ENCODE data around the gene RASSF5.

RASSF5 gene

DNA sequence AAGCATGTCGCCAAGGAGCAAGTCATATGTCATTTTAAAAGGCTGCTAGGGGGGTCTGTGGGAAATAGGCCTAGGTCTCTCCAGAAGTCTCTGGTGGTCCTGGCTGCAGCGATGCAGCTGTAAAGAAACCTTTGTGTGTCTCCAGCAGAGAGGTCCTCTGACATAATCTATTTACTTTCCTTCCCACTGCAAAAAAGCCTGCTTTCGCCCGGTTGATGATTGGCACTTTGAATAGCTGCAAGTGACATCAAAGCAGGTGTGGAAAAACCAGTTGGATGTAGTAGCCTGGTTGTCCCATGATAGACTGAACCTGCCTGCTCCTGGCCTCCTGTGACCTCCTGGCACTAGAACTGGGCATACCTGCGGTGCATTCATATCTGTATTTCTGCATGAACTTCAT is 13.8 kb downstream of the RASSF5 start:
- intact Hi-C loops (cut with micrococcal nuclease) = no loop called here
- Mint-ChIP-seq H3K9me3 (no peaks in the 10 kb centered on the region), H3K4me3 (no peak overlapping the region), H3K27me3 (peaks cover 42% of the 10 kb centered on the region), H3K36me3 (ENCODE audit: low read depth) (no peaks in the 10 kb centered on the region), H3K27ac (no peak overlapping the region), H3K4me1 (ENCODE audit: low read depth) (peaks cover 21% of the 10 kb centered on the region)

DNA sequence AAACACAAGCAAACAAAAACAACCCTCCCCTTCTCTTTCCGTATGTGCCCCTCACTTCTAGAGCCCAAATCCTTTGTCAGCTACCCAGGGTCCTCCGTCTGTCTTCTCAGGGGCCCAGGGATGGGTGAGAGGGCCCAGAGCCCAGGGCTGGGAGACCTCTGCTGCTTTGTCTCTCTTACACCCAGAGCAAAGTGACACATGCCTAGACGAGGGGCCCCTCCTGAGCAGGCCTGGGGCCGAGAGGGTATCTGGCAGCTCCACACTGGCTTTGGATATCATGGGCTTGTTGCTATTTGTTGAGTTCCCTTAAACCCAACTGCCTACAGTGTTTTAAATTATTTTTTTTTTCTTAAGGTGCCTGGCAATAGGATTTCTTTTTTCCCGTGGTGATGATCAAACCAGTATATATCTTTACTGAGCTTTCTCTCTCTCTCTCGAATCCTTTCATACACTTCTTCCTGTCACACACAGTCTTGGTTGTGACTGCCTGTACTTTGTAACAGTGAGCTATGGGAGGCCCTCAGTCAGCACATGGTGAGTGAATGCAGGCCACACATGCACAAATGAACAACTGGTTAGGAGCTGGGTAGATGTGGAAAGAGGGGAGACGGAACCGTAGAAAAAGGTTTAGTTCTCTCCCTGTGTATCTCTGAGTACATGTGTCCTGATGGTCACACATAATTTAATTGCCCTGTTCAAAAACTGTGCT is 14.5 kb downstream of the RASSF5 start:
- Mint-ChIP-seq H3K4me3 (no peak overlapping the region), H3K27ac (no peak overlapping the region), H3K4me1 (ENCODE audit: low read depth) (peaks cover 21% of the 10 kb centered on the region), H3K9me3 (no peaks in the 10 kb centered on the region), H3K36me3 (ENCODE audit: low read depth) (no peaks in the 10 kb centered on the region), H3K27me3 (peaks cover 37% of the 10 kb centered on the region)
- intact Hi-C loops (cut with micrococcal nuclease) = no loop called here

DNA sequence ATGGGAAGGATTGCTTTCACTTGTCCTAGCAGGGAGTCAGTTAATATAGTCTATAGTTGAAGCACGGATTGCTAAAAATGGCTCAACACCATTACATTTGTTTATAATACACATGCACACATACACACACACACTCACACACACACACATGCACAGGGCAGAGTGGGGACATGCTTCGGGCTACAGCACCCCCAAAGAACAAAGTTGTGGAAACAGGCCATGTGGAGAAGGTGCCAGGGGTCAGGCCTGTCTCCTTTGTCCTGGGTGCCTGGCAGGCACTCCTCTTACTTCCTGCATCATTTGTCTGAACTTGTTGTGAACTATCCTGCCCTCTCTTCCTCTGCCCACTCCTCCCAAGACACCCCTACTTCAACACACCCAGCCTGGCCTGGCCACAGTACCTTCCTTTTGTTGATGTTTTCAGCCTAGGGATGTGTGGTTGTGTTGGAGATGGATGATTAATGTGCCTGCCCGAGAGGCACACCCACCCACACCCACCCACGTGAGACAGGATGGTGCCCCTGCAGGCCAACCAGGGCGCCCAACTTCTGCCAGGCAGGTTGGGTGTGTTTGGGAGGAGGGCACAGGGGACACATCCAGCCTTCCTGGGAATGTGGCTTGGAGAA is 17.5 kb downstream of the RASSF5 start:
- Mint-ChIP-seq H3K36me3 (ENCODE audit: low read depth) (no peaks in the 10 kb centered on the region), H3K4me3 (no peak overlapping the region), H3K4me1 (ENCODE audit: low read depth) (peaks cover 26% of the 10 kb centered on the region), H3K27me3 (peaks cover 28% of the 10 kb centered on the region), H3K9me3 (no peaks in the 10 kb centered on the region), H3K27ac (no peak overlapping the region)
- intact Hi-C loops (cut with micrococcal nuclease) = no loop called here

GRCh38 chr1:206526064-206526911 is 19.0 kb downstream of the RASSF5 start:
- no peaks in the 10 kb centered on the region for H3K9me3 Mint-ChIP-seq
- H3K27ac Mint-ChIP-seq = no peak overlapping the region
- intact Hi-C loops (cut with micrococcal nuclease) = no loop called here
- peaks cover 22% of the 10 kb centered on the region for H3K27me3 Mint-ChIP-seq
- H3K36me3 Mint-ChIP-seq (ENCODE audit: low read depth) = no peaks in the 10 kb centered on the region
- peaks cover 26% of the 10 kb centered on the region for H3K4me1 Mint-ChIP-seq (ENCODE audit: low read depth)
- H3K4me3 Mint-ChIP-seq = no peak overlapping the region

DNA sequence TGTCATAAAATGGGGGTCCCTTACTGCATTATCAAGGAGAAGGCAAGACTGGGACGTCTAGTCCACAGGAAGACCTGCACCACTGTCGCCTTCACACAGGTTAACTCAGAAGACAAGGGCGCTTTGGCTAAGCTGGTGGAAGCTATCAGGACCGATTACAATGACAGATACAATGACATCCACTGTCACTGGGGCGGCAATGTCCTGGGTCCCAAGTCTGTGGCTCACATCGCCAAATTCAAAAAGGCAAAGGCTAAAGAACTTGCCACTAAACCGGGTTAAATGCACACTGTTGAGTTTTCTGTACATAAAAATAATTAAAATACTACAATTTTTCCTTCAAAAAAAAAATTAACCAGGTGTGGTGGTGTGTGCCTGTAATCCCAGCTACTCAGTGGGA is 22.1 kb downstream of the RASSF5 start:
- no peaks in the 10 kb centered on the region for H3K36me3 Mint-ChIP-seq (ENCODE audit: low read depth)
- peaks cover 26% of the 10 kb centered on the region for H3K27me3 Mint-ChIP-seq
- H3K27ac Mint-ChIP-seq = no peak overlapping the region
- H3K9me3 Mint-ChIP-seq = no peaks in the 10 kb centered on the region
- intact Hi-C loops (cut with micrococcal nuclease) = no loop called here
- H3K4me1 Mint-ChIP-seq (ENCODE audit: low read depth) = peaks cover 26% of the 10 kb centered on the region
- H3K4me3 Mint-ChIP-seq = no peak overlapping the region

DNA sequence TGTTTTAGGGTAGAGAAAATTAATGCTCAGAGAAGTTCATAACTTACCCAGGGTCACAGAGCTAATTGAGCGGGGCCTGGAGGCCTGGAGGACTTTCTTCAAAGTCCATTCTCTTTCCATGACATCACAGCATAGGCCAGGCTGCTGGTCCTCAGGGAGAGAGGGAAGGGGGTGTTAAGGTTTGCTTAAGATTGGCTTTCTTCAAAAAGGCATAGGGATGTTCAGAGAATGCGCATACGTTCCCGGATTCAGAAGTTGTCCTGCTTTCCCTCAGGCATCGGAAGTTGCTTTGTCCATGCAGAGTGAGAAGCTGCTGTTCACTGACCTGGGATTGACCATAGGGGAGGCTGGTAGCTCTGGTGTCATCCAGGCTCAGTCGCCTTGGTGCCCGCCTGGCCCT is 25.0 kb downstream of the RASSF5 start:
- Mint-ChIP-seq H3K36me3 (ENCODE audit: low read depth) (no peaks in the 10 kb centered on the region), H3K4me3 (no peak overlapping the region), H3K27me3 (peaks cover 41% of the 10 kb centered on the region), H3K9me3 (no peaks in the 10 kb centered on the region), H3K27ac (no peak overlapping the region), H3K4me1 (ENCODE audit: low read depth) (peaks cover 5% of the 10 kb centered on the region)
- intact Hi-C loops (cut with micrococcal nuclease) = no loop called here

DNA sequence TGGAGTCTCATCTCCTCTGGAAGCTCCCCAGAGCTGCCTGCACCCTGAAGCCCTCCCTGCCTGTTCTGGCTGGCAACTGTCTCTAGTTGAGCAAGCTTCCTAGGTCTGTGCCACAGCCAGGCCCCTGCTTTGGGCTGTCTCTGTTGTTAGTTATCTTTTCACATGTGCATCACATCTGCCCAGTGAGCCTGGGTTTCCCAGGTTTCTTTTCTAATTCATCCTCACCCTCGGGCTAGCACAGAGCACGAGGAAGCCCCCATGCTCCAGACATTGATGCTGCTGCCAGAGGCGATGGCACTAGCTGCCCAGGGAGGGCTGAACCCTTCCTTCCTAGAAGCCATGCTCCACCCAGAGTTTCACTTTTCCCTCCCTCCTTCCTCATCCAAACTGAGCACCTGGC is 27.2 kb downstream of the RASSF5 start:
- Mint-ChIP-seq H3K4me3 (no peak overlapping the region), H3K27me3 (peaks cover 40% of the 10 kb centered on the region), H3K9me3 (no peaks in the 10 kb centered on the region), H3K27ac (no peak overlapping the region), H3K36me3 (ENCODE audit: low read depth) (no peaks in the 10 kb centered on the region), H3K4me1 (ENCODE audit: low read depth) (peaks cover 4% of the 10 kb centered on the region)
- intact Hi-C loops (cut with micrococcal nuclease) = no loop called here

GRCh38 chr1:206535853-206536188 is 28.5 kb downstream of the RASSF5 start:
- peaks cover 4% of the 10 kb centered on the region for H3K4me1 Mint-ChIP-seq (ENCODE audit: low read depth)
- H3K9me3 Mint-ChIP-seq = no peaks in the 10 kb centered on the region
- H3K4me3 Mint-ChIP-seq = no peak overlapping the region
- no peak overlapping the region for H3K27ac Mint-ChIP-seq
- intact Hi-C loops (cut with micrococcal nuclease) = no loop called here
- H3K27me3 Mint-ChIP-seq = peaks cover 41% of the 10 kb centered on the region
- no peaks in the 10 kb centered on the region for H3K36me3 Mint-ChIP-seq (ENCODE audit: low read depth)

- no peaks in the 10 kb centered on the region for H3K9me3 Mint-ChIP-seq
- no peak overlapping the region for H3K4me3 Mint-ChIP-seq
- H3K27me3 Mint-ChIP-seq = peaks cover 39% of the 10 kb centered on the region
- H3K4me1 Mint-ChIP-seq (ENCODE audit: low read depth) = peaks cover 4% of the 10 kb centered on the region
- intact Hi-C loops (cut with micrococcal nuclease) = no loop called here
- H3K27ac Mint-ChIP-seq = no peak overlapping the region
- no peaks in the 10 kb centered on the region for H3K36me3 Mint-ChIP-seq (ENCODE audit: low read depth)
These were observed 29.8 kb downstream of the RASSF5 start for GRCh38 chr1:206537141-206537540.

DNA sequence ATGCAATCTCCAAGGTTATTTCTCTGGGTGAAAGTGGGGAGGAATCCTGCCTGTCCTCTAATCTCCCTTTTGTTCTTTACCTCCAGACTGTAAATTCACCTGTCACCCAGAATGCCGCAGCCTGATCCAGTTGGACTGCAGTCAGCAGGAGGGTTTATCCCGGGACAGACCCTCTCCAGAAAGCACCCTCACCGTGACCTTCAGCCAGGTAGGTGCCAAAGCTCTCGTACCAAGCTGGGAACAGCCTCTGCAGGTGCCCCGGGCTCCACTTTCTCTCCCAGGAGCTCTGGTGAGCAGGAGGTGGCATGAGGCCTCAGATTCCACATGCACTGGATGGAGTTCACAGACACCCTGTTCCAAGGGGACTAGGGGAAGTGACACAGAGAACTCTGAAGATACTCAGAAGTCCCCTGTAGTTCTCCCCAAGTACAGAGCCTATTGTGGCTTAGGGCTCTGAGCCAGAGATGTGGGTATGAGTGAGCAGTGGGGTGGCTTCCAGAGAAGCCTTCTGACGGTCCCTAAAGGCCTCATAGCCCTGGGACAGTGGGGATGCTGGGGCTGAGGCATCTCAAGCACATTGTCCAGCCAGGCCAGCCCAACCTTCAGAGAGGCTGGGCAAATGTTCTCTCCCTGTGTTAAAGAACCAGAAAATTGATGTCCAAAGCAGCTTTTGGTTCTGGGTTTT is 30.9 kb downstream of the RASSF5 start:
- H3K36me3 Mint-ChIP-seq (ENCODE audit: low read depth) = no peaks in the 10 kb centered on the region
- H3K9me3 Mint-ChIP-seq = no peaks in the 10 kb centered on the region
- H3K27ac Mint-ChIP-seq = no peak overlapping the region
- H3K4me1 Mint-ChIP-seq (ENCODE audit: low read depth) = peaks cover 4% of the 10 kb centered on the region
- H3K4me3 Mint-ChIP-seq = no peak overlapping the region
- intact Hi-C loops (cut with micrococcal nuclease) = no loop called here
- peaks cover 39% of the 10 kb centered on the region for H3K27me3 Mint-ChIP-seq

- Mint-ChIP-seq H3K4me1 (ENCODE audit: low read depth) (peaks cover 4% of the 10 kb centered on the region), H3K4me3 (no peak overlapping the region), H3K27ac (no peak overlapping the region), H3K36me3 (ENCODE audit: low read depth) (no peaks in the 10 kb centered on the region), H3K27me3 (peaks cover 39% of the 10 kb centered on the region), H3K9me3 (no peaks in the 10 kb centered on the region)
- intact Hi-C loops (cut with micrococcal nuclease) = no loop called here
These were observed 31.7 kb downstream of the RASSF5 start for GRCh38 chr1:206538901-206539640.

- intact Hi-C loops (cut with micrococcal nuclease) = no loop called here
These were observed 32.9 kb downstream of the RASSF5 start for GRCh38 chr1:206540044-206540780.

DNA sequence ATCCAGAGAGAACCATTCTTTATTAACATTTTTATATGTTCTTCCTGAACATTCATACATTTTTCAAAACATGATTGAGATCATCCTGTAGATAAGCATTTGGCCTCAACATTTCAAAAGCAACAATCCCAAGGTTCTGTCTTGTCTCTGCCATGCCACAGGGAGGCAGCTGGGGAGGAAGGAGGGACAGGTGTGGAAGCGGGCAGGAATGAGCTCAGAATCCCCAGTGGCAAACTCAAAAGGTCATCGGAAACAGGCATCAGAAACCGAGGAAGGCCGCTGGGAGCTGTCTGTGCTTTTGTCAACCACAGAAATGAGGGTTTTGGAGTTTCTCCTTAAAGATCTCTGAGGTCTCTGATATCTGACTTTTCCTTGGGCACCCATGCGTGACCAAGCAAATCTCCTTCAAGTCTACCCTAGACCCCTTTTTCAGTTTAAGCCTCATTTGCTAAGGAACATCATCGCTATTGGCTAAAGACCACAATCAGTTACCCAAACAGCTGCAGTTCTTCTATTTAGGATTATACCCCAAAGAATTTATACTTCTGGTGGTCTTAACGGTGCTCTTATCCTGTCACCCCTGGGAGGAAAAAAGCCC is 34.0 kb downstream of the RASSF5 start:
- H3K36me3 Mint-ChIP-seq (ENCODE audit: low read depth) = no peaks in the 10 kb centered on the region
- intact Hi-C loops (cut with micrococcal nuclease) = no loop called here
- no peak overlapping the region for H3K27ac Mint-ChIP-seq
- H3K27me3 Mint-ChIP-seq = peaks cover 22% of the 10 kb centered on the region
- no peak overlapping the region for H3K4me3 Mint-ChIP-seq
- H3K9me3 Mint-ChIP-seq = no peaks in the 10 kb centered on the region
- peaks cover 5% of the 10 kb centered on the region for H3K4me1 Mint-ChIP-seq (ENCODE audit: low read depth)

More at GRCh38 chr1:206540044-206540780, 32.9 kb downstream of the RASSF5 start:
- H3K36me3 Mint-ChIP-seq (ENCODE audit: low read depth) = no peaks in the 10 kb centered on the region
- no peak overlapping the region for H3K27ac Mint-ChIP-seq
- no peaks in the 10 kb centered on the region for H3K9me3 Mint-ChIP-seq
- H3K27me3 Mint-ChIP-seq = peaks cover 31% of the 10 kb centered on the region
- H3K4me1 Mint-ChIP-seq (ENCODE audit: low read depth) = peaks cover 9% of the 10 kb centered on the region
- H3K4me3 Mint-ChIP-seq = no peak overlapping the region
